ENCODE measurements around the gene ARMCX4.
"Not testable (repeated sequence)": the region's sequence is repeated elsewhere in the genome, so short reads cannot be mapped to it uniquely, and the experiment has no call there.

The ARMCX4 gene

GRCh38 chrX:101485212-101485949 is at the start of gene ARMCX4:
ARMCX4 (plus strand) TSS chrX:101485456; CDS start chrX:101488590, 3,134 bp downstream.
- H3K4me3 ChIP-seq (ENCODE audit: low read length): no peak within 1 kb of the TSS; the same call in 1 of the 2 replicates
- TF ChIP-seq ZNF274 (IDR thresholded peaks at IDR 0.05; ENCODE audit: low read depth, low read length): no peak

- H3K4me3 ChIP-seq (ENCODE audit: low read length): no peak overlapping the region
- no peak for TF ChIP-seq ZNF274 (IDR thresholded peaks at IDR 0.05; ENCODE audit: low read depth, low read length)
These were observed 43.2 kb upstream of the ARMCX4 start for GRCh38 chrX:101442085-101442484.

GRCh38 chrX:101449279-101449678 is 36.0 kb upstream of the ARMCX4 start:
- no peak for TF ChIP-seq ZNF274 (IDR thresholded peaks at IDR 0.05; ENCODE audit: low read depth, low read length)
- H3K4me3 ChIP-seq (ENCODE audit: low read length): no peak overlapping the region

GRCh38 chrX:101450085-101450484 is 35.2 kb upstream of the ARMCX4 start:
- no peak overlapping the region for H3K4me3 ChIP-seq (ENCODE audit: low read length)
- no peak for TF ChIP-seq ZNF274 (IDR thresholded peaks at IDR 0.05; ENCODE audit: low read depth, low read length)

GRCh38 chrX:101450961-101451360 is 34.3 kb upstream of the ARMCX4 start:
- no peak for TF ChIP-seq ZNF274 (IDR thresholded peaks at IDR 0.05; ENCODE audit: low read depth, low read length)
- H3K4me3 ChIP-seq (ENCODE audit: low read length): no peak overlapping the region

- TF ChIP-seq ZNF274 (IDR thresholded peaks at IDR 0.05; ENCODE audit: low read depth, low read length): no peak
- H3K4me3 ChIP-seq (ENCODE audit: low read length): no peak overlapping the region
These were observed 33.2 kb upstream of the ARMCX4 start for GRCh38 chrX:101452056-101452455.

- TF ChIP-seq ZNF274 (IDR thresholded peaks at IDR 0.05; ENCODE audit: low read depth, low read length): no peak
These were observed 24.6 kb upstream of the ARMCX4 start for GRCh38 chrX:101460669-101461068.

GRCh38 chrX:101462892-101463291 is 22.4 kb upstream of the ARMCX4 start:
- H3K4me3 ChIP-seq (ENCODE audit: low read length): no peak overlapping the region
- no peak for TF ChIP-seq ZNF274 (IDR thresholded peaks at IDR 0.05; ENCODE audit: low read depth, low read length)

More at GRCh38 chrX:101460669-101461068, 24.6 kb upstream of the ARMCX4 start:
- H3K4me3 ChIP-seq (ENCODE audit: low read length): no peak overlapping the region

- H3K4me3 ChIP-seq (ENCODE audit: low read length): no peak overlapping the region
- TF ChIP-seq ZNF274 (IDR thresholded peaks at IDR 0.05; ENCODE audit: low read depth, low read length): no peak
These were observed 6.9 kb upstream of the ARMCX4 start for GRCh38 chrX:101478366-101478765.

GRCh38 chrX:101482296-101482695 is 3.0 kb upstream of the ARMCX4 start:
- H3K4me3 ChIP-seq (ENCODE audit: low read length): no peak overlapping the region
- TF ChIP-seq ZNF274 (IDR thresholded peaks at IDR 0.05; ENCODE audit: low read depth, low read length): no peak

GRCh38 chrX:101483705-101484104 is 1.6 kb upstream of the ARMCX4 start:
- TF ChIP-seq ZNF274 (IDR thresholded peaks at IDR 0.05; ENCODE audit: low read depth, low read length): no peak
- H3K4me3 ChIP-seq (ENCODE audit: low read length): no peak overlapping the region

- no peak for TF ChIP-seq ZNF274 (IDR thresholded peaks at IDR 0.05; ENCODE audit: low read depth, low read length)
- H3K4me3 ChIP-seq (ENCODE audit: low read length): no peak overlapping the region
These were observed 1.1 kb upstream of the ARMCX4 start for GRCh38 chrX:101484135-101484534.

GRCh38 chrX:101488796-101489195 is 3.5 kb downstream of the ARMCX4 start:
- TF ChIP-seq ZNF274 (IDR thresholded peaks at IDR 0.05; ENCODE audit: low read depth, low read length): no peak
- H3K4me3 ChIP-seq (ENCODE audit: low read length): no peak overlapping the region

- H3K4me3 ChIP-seq (ENCODE audit: low read length): no peak overlapping the region
- no peak for TF ChIP-seq ZNF274 (IDR thresholded peaks at IDR 0.05; ENCODE audit: low read depth, low read length)
These were observed 6.7 kb downstream of the ARMCX4 start for GRCh38 chrX:101491943-101492342.

GRCh38 chrX:101493225-101493624 is 8.0 kb downstream of the ARMCX4 start:
- H3K4me3 ChIP-seq (ENCODE audit: low read length): no peak overlapping the region
- TF ChIP-seq ZNF274 (IDR thresholded peaks at IDR 0.05; ENCODE audit: low read depth, low read length): no peak

- H3K4me3 ChIP-seq (ENCODE audit: low read length): not testable (repeated sequence)
These were observed 17.7 kb downstream of the ARMCX4 start for GRCh38 chrX:101502929-101503328.
